H1 (cell line): Measurements from ENCODE around the gene RMP24.

Experiments
- CTCF ChIA-PET: fragments of 300-600 bp; sonication (Branson Sonifier 250); formaldehyde crosslinking; loops from one replicate; lab custom pipeline; 2021; ENCODE audit not compliant: partially characterized antibody; lab: Charles Lee
- POLR2A ChIA-PET: fragments of 300-600 bp; sonication (Branson Sonifier 250); formaldehyde crosslinking; loops from one replicate; lab custom pipeline; 2021; ENCODE audit warnings: inconsistent platforms; ENCODE audit not compliant: partially characterized antibody; lab: Charles Lee
- DNase-seq, 2 experiments: peaks; one replicate each; pipeline versions ENCODE4 v3.0.0 to v3.0.0-alpha.2; 2010 to 2022; ENCODE audit warnings: low spot score in 2 of 2, low read depth in 1 of 2, mixed read lengths in 1 of 2
- FAIRE-seq: peaks from 2 replicates; lab custom pipeline; 2011; peaks lifted over from hg19 to GRCh38; lab: Jason Lieb, UNC
- H2AFZ ChIP-seq: 2 replicates; pipeline ENCODE4 v1.8.1; 2012; ENCODE audit warnings: low read length, inconsistent platforms
- H2AK5ac ChIP-seq: 2 replicates; pipeline ENCODE4 v1.6.1; 2013; ENCODE audit warnings: low read depth, low read length
- H2BK120ac ChIP-seq: replicated peaks from 2 replicates; pipeline ENCODE3; 2013; ENCODE audit warnings: low read depth, low read length, inconsistent platforms
- H2BK12ac ChIP-seq: 2 replicates; pipeline ENCODE4 v1.6.1; 2013; ENCODE audit warnings: low read depth, low read length
- H2BK15ac ChIP-seq: 2 replicates; pipeline ENCODE4 v1.6.1; 2013; ENCODE audit warnings: low read length
- H2BK20ac ChIP-seq: 2 replicates; pipeline ENCODE4 v1.6.1; 2013; ENCODE audit warnings: low read length
- H2BK5ac ChIP-seq: 2 replicates; pipeline ENCODE4 v1.6.1; 2013; ENCODE audit warnings: low read depth, low read length
- H3K14ac ChIP-seq: 2 replicates; pipeline ENCODE4 v1.6.1; 2013; ENCODE audit warnings: inconsistent platforms; ENCODE audit not compliant: insufficient read length
- H3K18ac ChIP-seq: 2 replicates; pipeline ENCODE4 v1.6.1; 2013; ENCODE audit warnings: low read length; ENCODE audit errors: extremely low read depth
- H3K23ac ChIP-seq: 2 replicates; pipeline ENCODE4 v1.6.1; 2013; ENCODE audit warnings: inconsistent platforms; ENCODE audit not compliant: insufficient read length
- H3K23me2 ChIP-seq: 2 replicates; pipeline ENCODE4 v1.6.1; 2013; ENCODE audit warnings: low read depth, low read length
- H3K27ac ChIP-seq: 2 replicates; pipeline ENCODE4 v1.6.1; 2011; ENCODE audit warnings: low read depth, low read length, inconsistent platforms
- H3K27me3 ChIP-seq, 4 experiments: replicated peaks in 1 of 4; 1 replicate in 1 of 4; 2 replicates in 3 of 4; pipeline versions ENCODE4 v1.6.1 to v1.8.1; 2011 to 2013; ENCODE audit warnings: low read length in 3 of 4, mild to moderate bottlenecking in 3 of 4, inconsistent platforms in 2 of 4, mixed read lengths in 2 of 4, moderate library complexity in 1 of 4; ENCODE audit not compliant: control insufficient read depth in 3 of 4, insufficient read depth in 3 of 4; ENCODE audit errors: extremely low read depth in 1 of 4
- H3K36me3 ChIP-seq, 4 experiments: 2 replicates each; pipeline versions ENCODE4 v1.6.1 to v1.8.1; 2011 to 2013; ENCODE audit warnings: mild to moderate bottlenecking in 4 of 4, low read length in 3 of 4, moderate library complexity in 2 of 4, control low read depth in 1 of 4, inconsistent platforms in 1 of 4; ENCODE audit not compliant: insufficient read depth in 4 of 4, control insufficient read depth in 2 of 4
- H3K4ac ChIP-seq: replicated peaks from 2 replicates; pipeline ENCODE3; 2013; ENCODE audit warnings: low read length, low read depth, mixed read lengths, inconsistent platforms; ENCODE audit not compliant: insufficient read length
- H3K4me1 ChIP-seq, 4 experiments: replicated peaks in 1 of 4; 1 replicate in 1 of 4; 2 replicates in 3 of 4; pipeline versions ENCODE4 v1.6.1 to v1.8.1; 2011 to 2013; ENCODE audit warnings: low read length in 3 of 4, inconsistent platforms in 2 of 4, mixed read lengths in 1 of 4; ENCODE audit not compliant: insufficient read depth in 4 of 4, control insufficient read depth in 3 of 4
- H3K4me2 ChIP-seq, 2 experiments: 2 replicates each; pipeline versions ENCODE4 v1.6.1 to v1.8.1; 2011 to 2013; ENCODE audit warnings: low read depth in 2 of 2, low read length in 2 of 2, control low read depth in 1 of 2, inconsistent platforms in 1 of 2, mild to moderate bottlenecking in 1 of 2; ENCODE audit not compliant: insufficient read depth in 1 of 2
- H3K4me3 ChIP-seq, 4 experiments: fragments of 200-600, 300-600 bp in 1 of 4; sonication (generic), shearing (Covaris generic), sonication (Bioruptor Twin) in 1 of 4; 2 replicates each; pipeline versions ENCODE4 v1.5.1 to v1.8.1; 2011 to 2016; ENCODE audit warnings: low read length in 4 of 4, low read depth in 3 of 4, control low read depth in 2 of 4, inconsistent platforms in 2 of 4, mild to moderate bottlenecking in 2 of 4, mixed read lengths in 1 of 4, moderate library complexity in 1 of 4; ENCODE audit not compliant: insufficient read depth in 2 of 4; ENCODE audit errors: extremely low read depth in 1 of 4
- H3K56ac ChIP-seq: replicated peaks from 2 replicates; pipeline ENCODE3; 2013; ENCODE audit warnings: low read depth, mild to moderate bottlenecking, mixed read lengths, low read length, inconsistent platforms; ENCODE audit not compliant: insufficient read length
- H3K79me1 ChIP-seq: 2 replicates; pipeline ENCODE4 v1.6.1; 2013; ENCODE audit warnings: low read depth, low read length, control low read depth
- H3K79me2 ChIP-seq, 2 experiments: 2 replicates each; pipeline versions ENCODE4 v1.6.1 to v1.8.1; 2012 to 2013; ENCODE audit warnings: low read length in 2 of 2, mild to moderate bottlenecking in 2 of 2, inconsistent platforms in 1 of 2; ENCODE audit not compliant: insufficient read depth in 2 of 2, control insufficient read depth in 1 of 2
- H3K9ac ChIP-seq, 4 experiments: replicated peaks in 1 of 4; 1 replicate in 1 of 4; 2 replicates in 3 of 4; pipeline versions ENCODE4 v1.6.1 to v1.8.1; 2011 to 2013; ENCODE audit warnings: low read depth in 3 of 4, low read length in 3 of 4, control low read depth in 2 of 4, mild to moderate bottlenecking in 2 of 4, moderate library complexity in 2 of 4, inconsistent platforms in 1 of 4; ENCODE audit errors: extremely low read depth in 1 of 4
- H3K9me3 ChIP-seq, 2 experiments: 2 replicates each; pipeline versions ENCODE4 v1.6.1 to v1.8.1; 2012 to 2013; ENCODE audit warnings: mild to moderate bottlenecking in 2 of 2, moderate library complexity in 2 of 2, control low read depth in 1 of 2, inconsistent platforms in 1 of 2, low read depth in 1 of 2, low read length in 1 of 2, mixed read lengths in 1 of 2; ENCODE audit not compliant: insufficient read depth in 2 of 2
- H4K20me1 ChIP-seq, 2 experiments: replicated peaks in 1 of 2; 2 replicates each; pipeline versions ENCODE3 to v1.8.1; 2011 to 2013; ENCODE audit warnings: inconsistent platforms in 2 of 2, low read length in 2 of 2, mild to moderate bottlenecking in 1 of 2; ENCODE audit not compliant: insufficient read depth in 2 of 2, control insufficient read depth in 1 of 2
- H4K5ac ChIP-seq: 2 replicates; pipeline ENCODE4 v1.6.1; 2013; ENCODE audit warnings: low read length, low read depth, mixed read lengths, inconsistent platforms; ENCODE audit not compliant: insufficient read length
- H4K8ac ChIP-seq: 2 replicates; pipeline ENCODE4 v1.8.0; 2013; ENCODE audit warnings: mild to moderate bottlenecking, moderate library complexity, low read length, inconsistent platforms; ENCODE audit not compliant: insufficient read depth; ENCODE audit errors: extremely low read depth
- H4K91ac ChIP-seq: replicated peaks from 2 replicates; pipeline ENCODE3; 2013; ENCODE audit warnings: low read length, mixed read lengths, inconsistent platforms; ENCODE audit not compliant: insufficient read length
- ASH2L ChIP-seq: fragments of 200-600, 300-600 bp; sonication (generic); IDR thresholded peaks from one replicate; pipeline ENCODE4 v1.7.1; 2017; ENCODE audit warnings: low read length
- CHD1 ChIP-seq: IDR thresholded peaks from 2 replicates; pipeline ENCODE4 v1.6.1; 2012; ENCODE audit warnings: low read depth, low read length, improper control_type of control experiment
- CHD2 ChIP-seq: IDR thresholded peaks from 2 replicates; pipeline ENCODE4 v1.6.1; 2012; ENCODE audit warnings: low read length, improper control_type of control experiment
- CTBP2 ChIP-seq: IDR thresholded peaks from 2 replicates; pipeline ENCODE4 v1.7.0; 2011; ENCODE audit warnings: borderline replicate concordance, mild to moderate bottlenecking, moderate library complexity, mixed read lengths, low read length; ENCODE audit not compliant: insufficient read depth, insufficient read length
- HDAC2 ChIP-seq, 2 experiments: fragments of 300-600 bp in 1 of 2; sonication (generic) in 1 of 2; IDR thresholded peaks; 2 replicates each; pipeline ENCODE4 v1.6.1; 2011 to 2012; ENCODE audit warnings: low read depth in 2 of 2, low read length in 2 of 2, mild to moderate bottlenecking in 2 of 2, moderate library complexity in 2 of 2, borderline replicate concordance in 1 of 2, inconsistent platforms in 1 of 2
- PHF8 ChIP-seq: fragments of 200-600 bp; sonication (generic); conservative IDR thresholded peaks from 2 replicates; pipeline ENCODE4 v1.7.1; 2012; ENCODE audit warnings: low read depth, mild to moderate bottlenecking, inconsistent platforms, low read length, moderate library complexity
- RFX5 ChIP-seq: IDR thresholded peaks from 2 replicates; pipeline ENCODE4 v1.6.1; 2011; ENCODE audit warnings: low read depth, low read length, improper control_type of control experiment, borderline replicate concordance
- RXRA ChIP-seq: IDR thresholded peaks from 2 replicates; pipeline ENCODE4 v1.6.1; 2011; ENCODE audit warnings: low read depth, mild to moderate bottlenecking, low read length, moderate library complexity; ENCODE audit not compliant: insufficient read depth
- SIX5 ChIP-seq: IDR thresholded peaks from 2 replicates; pipeline ENCODE4 v1.6.1; 2011; ENCODE audit warnings: mild to moderate bottlenecking, low read depth, low read length
- WGBS, 2 experiments: shearing (Covaris generic) in 1 of 2; methylation state at CpG; one replicate each; pipeline versions ENCODE4 v1.1.6 to v1.1.7; 2013 to 2015; ENCODE audit warnings: low lambda C conversion rate in 2 of 2, mixed read lengths in 2 of 2, inconsistent platforms in 1 of 2, low coverage in 1 of 2, missing lambda C conversion rate in 1 of 2; ENCODE audit not compliant: insufficient replicate concordance in 2 of 2, insufficient coverage in 1 of 2, insufficient read length in 1 of 2; ENCODE audit errors: extremely low coverage in 1 of 2, missing lambda C conversion rate in 1 of 2; 5-methylcytosine and 5-hydroxymethylcytosine counted together

Gene RMP24

GRCh38 chr18:35927430-35927829 is 45.0 kb upstream of the RMP24 start:
- Histone ChIP-seq H2AFZ (no peak overlapping the region), H3K36me3 (no peaks in the 10 kb centered on the region; a peak in 2 of 8 replicates), H3K4me1 (peaks cover 0 to 9% (median 6%) of the 10 kb centered on the region in 4 experiments; a peak in 3 of 7 replicates), H3K4me2 (no peak overlapping the region), H3K18ac (no peak overlapping the region), H3K27me3 (no peaks in the 10 kb centered on the region), H3K4ac (no peak overlapping the region), H2BK20ac (no peak overlapping the region), H4K5ac (no peak overlapping the region), H2BK15ac (no peak overlapping the region), H3K23ac (no peak overlapping the region), H3K79me2 (no peaks in the 10 kb centered on the region; a peak in 1 of 4 replicates), H3K14ac (no peak overlapping the region), H2BK120ac (no peak overlapping the region), H4K8ac (no peak overlapping the region), H3K9ac (no peak overlapping the region), H3K23me2 (no peaks in the 10 kb centered on the region), H3K4me3 (no peak overlapping the region), H4K20me1 (no peaks in the 10 kb centered on the region), H3K79me1 (peaks cover 4% of the 10 kb centered on the region; the same call in 1 of the 2 replicates), H2AK5ac (no peak overlapping the region), H3K56ac (no peak overlapping the region), H2BK5ac (no peak overlapping the region), H4K91ac (no peak overlapping the region), H2BK12ac (no peak overlapping the region), H3K27ac (no peak overlapping the region), H3K9me3 (0 out of 4 replicates have a peak, but pooled peaks cover 0 to 3% of the 10 kb centered on the region in 2 experiments)
- no peak for TF ChIP-seq HDAC2 (IDR thresholded peaks at IDR 0.05; ENCODE audit: borderline replicate concordance in 1 of 2, low read depth in 2 of 2, low read length in 2 of 2)
- no peak for TF ChIP-seq CHD2
- TF ChIP-seq RXRA, result no peak
- TF ChIP-seq PHF8, result no peak
- TF ChIP-seq CHD1, result no peak
- TF ChIP-seq RFX5, result no peak
- TF ChIP-seq CTBP2, result no peak
- TF ChIP-seq ASH2L, result no peak
- TF ChIP-seq SIX5, result no peak
- POLR2A ChIA-PET, result no interaction called here
- CTCF ChIA-PET, result interaction anchor here (0.8 to 1.5 kb wide), 8 partner anchors 11 to 136 kb away, joined by 3 to 9 read pairs (median 4); no protein-coding TSS in a partner anchor
- WGBS, 2 experiments, result 86% methylated on average over 3 of the region's 3 CpGs; no CpG with 5 or more reads in 1 of the 2 experiments
- no peak for FAIRE-seq
- no peak for DNase-seq
